Measurements from ENCODE around the gene IL34. TPM values are rescaled to one million over a fixed set of nuclear protein-coding genes. Genes with fewer than 3 reads are reported as not detected.

The IL34 gene
- total and polyA plus RNA-seq, 2 of the 8 experiments (the other 6 are each of a cell fraction or from before 2014, with no cell fraction given): 4.6 to 5.6 TPM

DNA sequence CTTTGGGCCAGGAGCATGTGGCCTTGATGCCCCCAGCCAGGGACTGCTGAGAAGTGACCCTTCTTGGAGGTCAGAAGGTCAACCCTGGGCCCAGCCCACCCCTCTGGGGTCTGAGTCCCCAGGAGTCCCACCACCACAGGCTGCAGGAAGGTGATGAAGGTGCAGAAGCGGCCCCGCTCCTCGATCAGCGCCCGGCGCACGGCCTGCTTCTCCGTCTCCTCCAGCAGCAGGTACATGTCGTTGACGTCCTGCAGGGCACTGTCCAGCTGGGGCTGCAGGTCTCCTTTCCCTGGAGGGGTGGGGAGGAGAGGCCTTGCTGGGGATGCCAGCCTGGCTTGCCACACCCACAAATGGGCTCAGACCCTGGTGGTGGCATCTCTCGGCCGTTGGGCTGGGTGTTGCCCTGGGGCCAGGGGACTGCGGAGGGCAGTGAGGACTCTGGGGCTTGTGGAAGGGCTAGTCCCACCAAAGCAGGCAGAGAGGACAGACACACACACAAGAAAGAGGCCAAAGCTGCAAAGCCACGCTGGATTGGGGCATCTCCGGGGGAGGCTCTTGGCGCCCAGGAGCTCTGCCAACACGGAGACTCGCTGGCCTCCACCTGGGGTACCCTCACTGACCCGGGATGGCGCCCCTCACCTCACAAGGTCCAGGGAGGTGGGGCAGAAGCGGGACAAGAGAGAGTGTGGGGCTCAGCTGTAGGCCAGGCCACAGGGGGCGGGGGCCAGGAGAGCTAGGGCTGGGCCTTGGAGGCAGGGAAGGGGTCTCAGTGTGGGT, 31.9 kb downstream of the IL34 start:
- Histone ChIP-seq H2AK5ac (ENCODE audit: low read depth, low read length) (no peak overlapping the region), H4K91ac (replicated peaks; ENCODE audit: insufficient read length, low read length) (no peak overlapping the region), H3K9me3 (ENCODE audit: insufficient read depth in 2 of 2, low read depth in 1 of 2, low read length in 1 of 2) (no peaks in the 10 kb centered on the region), H4K8ac (ENCODE audit: extremely low read depth, insufficient read depth, low read length) (no peak overlapping the region; the same call in 1 of the 2 replicates), H3K14ac (ENCODE audit: insufficient read length) (no peak overlapping the region), H3K4me3 (ENCODE audit: extremely low read depth in 1 of 4, insufficient read depth in 2 of 4, low read depth in 3 of 4, low read length in 4 of 4) (no peak overlapping the region), H4K5ac (ENCODE audit: insufficient read length, low read depth, low read length) (no peak overlapping the region), H3K18ac (ENCODE audit: extremely low read depth, low read length) (no peak overlapping the region), H2BK15ac (ENCODE audit: low read length) (no peak overlapping the region), H2AFZ (ENCODE audit: low read length) (no peak overlapping the region), H3K23me2 (ENCODE audit: low read depth, low read length) (no peaks in the 10 kb centered on the region), H3K23ac (ENCODE audit: insufficient read length) (no peak overlapping the region), H3K4ac (replicated peaks; ENCODE audit: insufficient read length, low read depth, low read length) (no peak overlapping the region), H2BK12ac (ENCODE audit: low read depth, low read length) (no peak overlapping the region), H3K4me1 (replicated peaks in 1 of 4; ENCODE audit: control insufficient read depth in 3 of 4, insufficient read depth in 4 of 4, low read length in 3 of 4) (peaks cover 0 to 11% (median 3%) of the 10 kb centered on the region in 4 experiments; a peak in 3 of 7 replicates), H4K20me1 (replicated peaks in 1 of 2; ENCODE audit: control insufficient read depth in 1 of 2, insufficient read depth in 2 of 2, low read length in 2 of 2) (peaks cover 0 to 8% of the 10 kb centered on the region in 2 experiments), H3K36me3 (ENCODE audit: control insufficient read depth in 2 of 4, insufficient read depth in 4 of 4, low read length in 3 of 4) (peaks cover 0 to 8% (median 1%) of the 10 kb centered on the region in 4 experiments; a peak in 2 of 8 replicates), H2BK20ac (ENCODE audit: low read length) (no peak overlapping the region), H3K9ac (replicated peaks in 1 of 4; ENCODE audit: extremely low read depth in 1 of 4, low read depth in 3 of 4, low read length in 3 of 4) (no peak overlapping the region), H3K79me1 (ENCODE audit: low read depth, low read length) (no peaks in the 10 kb centered on the region), H3K27me3 (replicated peaks in 1 of 4; ENCODE audit: control insufficient read depth in 3 of 4, extremely low read depth in 1 of 4, insufficient read depth in 3 of 4, low read length in 3 of 4) (no peaks in the 10 kb centered on the region), H2BK5ac (ENCODE audit: low read depth, low read length) (no peak overlapping the region), H3K79me2 (ENCODE audit: control insufficient read depth in 1 of 2, insufficient read depth in 2 of 2, low read length in 2 of 2) (no peaks in the 10 kb centered on the region), H3K4me2 (ENCODE audit: insufficient read depth in 1 of 2, low read depth in 2 of 2, low read length in 2 of 2) (no peak overlapping the region), H2BK120ac (replicated peaks; ENCODE audit: low read depth, low read length) (no peak overlapping the region), H3K56ac (replicated peaks; ENCODE audit: insufficient read length, low read depth, low read length) (no peak overlapping the region), H3K27ac (ENCODE audit: low read depth, low read length) (no peak overlapping the region)
- no peak for DNase-seq (ENCODE audit: low read depth in 1 of 2, low spot score in 2 of 2)
- POLR2A ChIA-PET (ENCODE audit: partially characterized antibody): interaction anchor here (0.9 to 2.0 kb wide), 5 partner anchors 16 to 91 kb away, joined by 3 to 6 read pairs (median 5); no protein-coding TSS in a partner anchor
- CTCF ChIA-PET (ENCODE audit: partially characterized antibody): interaction anchor here (0.8 to 8.0 kb wide), 23 partner anchors 8 to 125 kb away, joined by 3 to 148 read pairs (median 8); no protein-coding TSS in a partner anchor
- no peak for FAIRE-seq
- 93% methylated on average over 16 of the region's 22 CpGs; no CpG with 5 or more reads in 1 of the 2 experiments for WGBS, 2 experiments (ENCODE audit: extremely low coverage in 1 of 2, insufficient coverage in 1 of 2, insufficient read length in 1 of 2, insufficient replicate concordance in 2 of 2, low coverage in 1 of 2, low lambda C conversion rate in 2 of 2, missing lambda C conversion rate in 1 of 2)
- TF ChIP-seq BACH1 (IDR thresholded peaks at IDR 0.05; ENCODE audit: low read length) (no peak), SP2 (IDR thresholded peaks at IDR 0.05; ENCODE audit: low read length) (no peak), ZNF274 (IDR thresholded peaks at IDR 0.05; ENCODE audit: borderline replicate concordance, extremely low read depth, low read length) (no peak), SRF (IDR thresholded peaks at IDR 0.05; ENCODE audit: low read depth, low read length) (no peak), CHD2 (IDR thresholded peaks at IDR 0.05; ENCODE audit: low read length) (no peak), CHD1 (IDR thresholded peaks at IDR 0.05; ENCODE audit: low read depth, low read length) (no peak), GTF2F1 (IDR thresholded peaks at IDR 0.05; ENCODE audit: borderline replicate concordance, low read depth, low read length) (no peak), KDM1A (IDR thresholded peaks at IDR 0.05; ENCODE audit: borderline replicate concordance, low read length) (no peak), CBX8 (IDR thresholded peaks at IDR 0.05; ENCODE audit: borderline replicate concordance, low read depth, low read length) (no peak), SIX5 (IDR thresholded peaks at IDR 0.05; ENCODE audit: low read depth, low read length) (no peak)
- TF ChIP-seq, protein P1, sequence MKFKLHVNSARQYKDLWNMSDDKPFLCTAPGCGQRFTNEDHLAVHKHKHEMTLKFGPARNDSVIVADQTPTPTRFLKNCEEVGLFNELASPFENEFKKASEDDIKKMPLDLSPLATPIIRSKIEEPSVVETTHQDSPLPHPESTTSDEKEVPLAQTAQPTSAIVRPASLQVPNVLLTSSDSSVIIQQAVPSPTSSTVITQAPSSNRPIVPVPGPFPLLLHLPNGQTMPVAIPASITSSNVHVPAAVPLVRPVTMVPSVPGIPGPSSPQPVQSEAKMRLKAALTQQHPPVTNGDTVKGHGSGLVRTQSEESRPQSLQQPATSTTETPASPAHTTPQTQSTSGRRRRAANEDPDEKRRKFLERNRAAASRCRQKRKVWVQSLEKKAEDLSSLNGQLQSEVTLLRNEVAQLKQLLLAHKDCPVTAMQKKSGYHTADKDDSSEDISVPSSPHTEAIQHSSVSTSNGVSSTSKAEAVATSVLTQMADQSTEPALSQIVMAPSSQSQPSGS (IDR thresholded peaks at IDR 0.05; ENCODE audit: low read length): no peak

Data from H1 (cell line).